ELF-1 (cell line): ENCODE data around the gene PLA2G4D.

ENCODE experiments used
- DNase-seq: peaks from one replicate; pipeline ENCODE4 v3.0.0-alpha.2; 2016; ENCODE audit warnings: low read depth, low spot score

Gene PLA2G4D

DNA sequence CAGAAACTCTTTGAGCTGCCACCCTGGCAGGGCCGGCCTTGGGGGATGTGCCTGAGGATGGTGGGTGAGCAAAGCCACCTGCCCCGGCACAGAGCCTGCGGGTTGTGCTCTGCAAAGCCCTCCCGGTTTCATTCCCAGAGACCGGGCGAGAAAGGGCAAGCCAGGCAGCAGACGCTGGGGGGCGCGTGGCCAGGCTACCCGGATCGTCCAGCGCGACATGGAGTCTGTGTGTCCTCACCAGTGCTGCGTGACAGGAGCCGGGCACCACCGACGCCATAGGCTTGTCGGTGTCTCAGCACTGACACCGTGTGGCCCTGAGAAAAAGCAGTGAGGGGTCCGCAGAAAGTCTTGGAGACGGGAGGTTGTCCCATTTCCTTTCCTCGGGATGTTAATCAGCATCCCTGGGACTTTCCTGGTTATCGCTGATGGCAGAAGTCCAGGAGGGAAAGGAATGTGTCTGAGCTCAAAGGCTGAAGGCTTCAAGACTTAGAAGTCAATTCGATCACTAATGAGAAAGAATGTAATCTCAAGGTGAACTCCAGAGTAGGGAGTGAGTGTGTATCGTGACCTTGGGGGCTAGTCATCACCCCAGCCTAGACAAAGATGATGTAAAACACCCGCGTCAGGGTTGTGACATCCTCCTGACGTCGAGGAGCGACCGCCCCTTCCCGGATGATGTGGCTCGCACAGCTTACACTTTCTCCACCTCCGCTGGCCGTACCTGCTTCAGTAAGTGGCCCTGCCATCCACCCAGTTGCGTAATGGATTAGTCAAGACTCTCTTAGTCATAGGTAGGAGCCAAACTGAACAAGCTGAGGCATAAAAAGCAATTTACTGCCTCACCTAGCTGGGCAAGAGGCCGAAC lies 37.2 kb downstream of the PLA2G4D start:
- peak; percentile 94 for DNase-seq

GRCh38 chr15:42053914-42054313 lies 40.4 kb downstream of the PLA2G4D start:
- DNase-seq = no peak

GRCh38 chr15:42053010-42053409 lies 41.4 kb downstream of the PLA2G4D start:
- DNase-seq = no peak

DNA sequence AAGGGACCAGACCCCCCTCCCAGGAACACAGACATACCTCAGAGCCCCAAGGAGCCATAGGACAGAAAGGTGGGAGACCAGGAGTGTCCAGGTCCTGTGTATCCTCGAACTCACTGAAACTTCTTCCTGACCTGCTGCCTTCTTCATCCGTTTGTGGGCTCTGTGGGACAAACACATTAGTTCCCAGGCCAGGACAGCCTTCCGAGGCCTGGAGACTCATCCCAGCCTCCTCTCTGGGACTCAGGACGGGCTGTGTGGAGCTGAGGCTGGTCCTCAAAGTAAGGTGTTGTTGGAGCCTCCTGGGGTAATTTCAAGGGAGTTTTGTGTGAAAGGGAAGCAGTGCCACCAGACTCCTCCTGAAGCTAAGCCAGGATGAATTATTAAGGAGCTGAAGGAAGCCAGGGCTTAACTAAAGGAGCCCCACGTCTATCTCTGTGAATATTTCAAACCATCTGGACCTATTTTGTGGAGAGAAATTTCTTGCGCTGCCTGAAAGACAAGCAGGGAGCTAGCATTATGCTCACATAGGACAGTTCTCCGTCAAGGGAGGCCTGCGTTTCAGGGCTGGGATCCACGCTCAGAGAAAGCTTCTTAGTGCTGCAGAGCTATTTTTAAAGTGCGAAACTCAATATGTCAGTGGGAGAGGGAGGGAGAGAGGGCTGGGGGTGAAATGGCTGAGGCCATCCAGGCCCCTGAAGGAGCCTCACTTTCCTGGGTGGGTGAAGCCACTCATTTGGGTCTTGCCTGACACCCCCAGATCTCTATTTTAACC lies 43.7 kb downstream of the PLA2G4D start:
- no peak for DNase-seq

DNA sequence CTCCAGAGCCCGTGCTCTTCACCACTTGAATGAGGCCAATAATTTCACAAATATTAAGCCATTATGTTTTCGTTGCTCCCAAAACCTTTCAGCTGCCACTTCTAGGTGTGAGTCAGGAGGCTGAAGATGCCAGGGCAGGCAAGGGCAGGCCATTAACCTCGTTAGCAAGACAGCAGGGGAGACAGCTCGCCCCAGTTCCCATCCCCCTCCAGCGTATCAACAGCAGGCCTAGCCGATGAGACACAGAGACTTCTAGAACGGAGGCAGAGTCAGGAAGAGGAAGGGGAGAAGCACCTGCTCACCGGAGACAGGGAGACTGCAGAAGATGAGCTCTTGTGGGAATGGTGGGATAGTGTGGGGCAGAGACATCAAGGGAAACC lies 45.6 kb downstream of the PLA2G4D start:
- no peak for DNase-seq

GRCh38 chr15:42048080-42048820 lies 46.1 kb downstream of the PLA2G4D start:
- no peak for DNase-seq

GRCh38 chr15:42046597-42046996 lies 47.8 kb downstream of the PLA2G4D start:
- DNase-seq = no peak

GRCh38 chr15:42045211-42045615 lies 49.1 kb downstream of the PLA2G4D start:
- DNase-seq = no peak

DNA sequence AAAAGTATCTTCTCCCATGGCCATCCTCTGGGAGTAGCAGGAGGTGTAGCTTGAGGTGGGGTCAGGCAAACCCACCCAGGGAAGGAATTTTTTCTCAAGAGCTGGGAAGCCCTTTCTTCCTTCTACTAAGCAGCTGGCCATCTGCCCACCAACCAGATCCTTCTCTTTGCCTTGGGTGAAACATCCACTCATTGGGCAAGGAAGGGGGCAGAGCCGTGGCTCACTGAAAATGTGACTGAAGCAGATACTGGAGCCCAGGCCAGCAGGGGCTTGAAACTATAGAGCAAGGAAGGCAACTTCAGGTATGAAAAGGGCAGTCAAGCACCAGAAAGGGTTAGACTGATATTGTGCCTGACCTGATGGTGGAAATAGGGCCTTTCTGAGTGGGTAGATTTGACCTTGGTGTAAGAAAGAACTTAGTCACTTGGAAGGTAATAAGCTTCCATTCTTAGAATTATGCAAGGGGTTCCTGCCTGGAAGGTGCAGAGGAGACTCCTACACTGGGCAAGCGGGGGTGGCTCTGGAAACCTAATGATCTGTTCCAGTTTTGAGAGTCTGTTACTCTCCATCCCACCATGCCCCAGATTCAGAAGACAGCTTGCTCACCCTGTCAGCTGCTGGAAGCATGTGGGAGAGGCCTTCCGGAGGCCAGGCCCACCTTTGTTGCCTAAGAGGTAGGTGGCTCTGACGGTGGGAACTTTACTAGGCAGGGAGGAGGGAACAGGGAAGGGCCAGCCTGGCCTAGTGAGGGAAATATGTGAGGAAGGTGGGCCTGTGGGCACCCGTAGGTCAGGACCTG lies 51.6 kb downstream of the PLA2G4D start:
- no peak for DNase-seq

- DNase-seq = no peak
Observed at GRCh38 chr15:42038401-42038800, 56.0 kb downstream of the PLA2G4D start.

GRCh38 chr15:42037656-42038055 lies 56.7 kb downstream of the PLA2G4D start:
- DNase-seq = no peak

- no peak for DNase-seq
Observed at GRCh38 chr15:42036966-42037365, 57.4 kb downstream of the PLA2G4D start.

GRCh38 chr15:42036112-42036905 lies 58.1 kb downstream of the PLA2G4D start:
- DNase-seq = no peak

GRCh38 chr15:42035435-42035761 lies 59.0 kb downstream of the PLA2G4D start:
- DNase-seq = no peak

- no peak for DNase-seq
Observed at GRCh38 chr15:42034628-42035434, 59.5 kb downstream of the PLA2G4D start.

DNA sequence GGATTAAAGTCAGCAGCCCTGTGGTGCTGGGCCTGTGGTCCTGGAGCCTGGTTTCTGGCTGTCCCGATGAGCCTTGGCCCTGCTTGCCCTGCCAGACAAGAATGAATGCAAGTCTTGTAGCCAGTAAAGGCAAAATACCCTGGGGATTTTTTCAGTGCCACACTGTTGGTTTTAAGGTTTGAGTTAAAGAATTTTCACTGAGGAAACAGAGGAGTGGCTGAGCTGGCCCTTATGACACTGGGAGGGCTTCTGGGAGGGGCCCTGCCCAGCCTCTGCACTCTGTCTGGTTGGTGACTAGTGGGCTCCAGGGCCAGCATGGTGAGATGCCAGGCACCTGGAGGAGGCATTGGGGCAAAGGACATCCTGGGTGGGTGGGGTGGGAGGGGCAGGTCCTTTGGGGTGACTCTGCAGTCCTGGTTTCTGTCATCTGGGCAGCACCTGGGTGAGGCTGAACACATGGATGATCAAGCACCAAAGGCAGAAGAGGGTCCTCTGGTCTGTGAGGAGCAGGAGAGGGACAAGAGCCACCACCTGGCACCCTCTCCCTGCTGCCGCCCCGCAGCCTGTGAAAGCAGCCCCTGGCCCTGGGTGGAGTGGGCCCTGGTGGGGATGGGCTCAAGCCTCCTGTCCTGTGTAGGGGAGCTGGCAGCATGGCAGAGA lies 61.0 kb downstream of the PLA2G4D start:
- no peak for DNase-seq

DNA sequence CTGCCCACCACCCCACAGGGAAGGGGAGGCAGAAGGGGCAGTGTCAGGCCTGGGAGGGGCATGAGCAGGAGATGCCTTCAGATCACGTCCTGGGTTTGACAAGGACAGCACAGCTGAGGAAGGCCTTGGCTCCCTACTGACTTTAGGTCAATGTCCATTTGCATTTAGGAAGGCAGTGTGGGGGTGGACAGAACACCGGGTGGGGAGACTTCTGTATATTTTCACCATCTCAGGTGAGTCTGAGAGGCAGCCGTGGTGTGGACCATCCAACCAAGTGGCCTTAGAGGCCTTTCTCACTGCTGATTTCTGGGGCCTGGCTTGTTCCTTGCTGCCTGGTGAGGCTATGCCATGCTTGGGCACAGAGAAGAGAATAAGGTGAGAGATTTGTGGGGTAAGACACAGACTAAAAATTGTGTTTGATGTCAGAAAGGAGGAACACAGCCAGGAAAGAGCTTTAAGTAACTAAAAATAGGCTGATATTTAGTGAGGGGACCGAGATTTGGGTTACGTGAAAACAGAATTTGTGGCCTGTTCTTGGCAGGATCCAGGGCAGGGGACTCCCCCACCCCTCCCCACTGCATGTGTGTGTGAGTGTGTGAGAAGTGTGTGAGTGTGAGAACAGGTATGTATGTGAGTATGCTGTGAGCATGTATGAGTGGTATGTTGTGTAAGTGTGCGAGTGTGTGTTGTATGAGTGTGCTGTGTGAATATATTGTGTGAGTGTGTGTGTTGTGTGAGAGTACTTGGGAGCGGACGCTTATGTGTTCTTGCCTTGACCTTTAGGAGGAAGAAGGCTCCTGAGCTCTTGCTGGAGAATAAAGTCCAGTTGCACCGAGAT lies 61.8 kb downstream of the PLA2G4D start:
- no peak for DNase-seq

- no peak for DNase-seq
Observed at GRCh38 chr15:42031198-42031915, 63.0 kb downstream of the PLA2G4D start.
